Cardiac atrium fibroblast (primary cell): ENCODE data around the gene FMO4. TPM values are rescaled to one million over a fixed set of nuclear protein-coding genes. Genes with fewer than 3 reads are reported as not detected.

ENCODE experiments used
- total RNA-seq: library from RNA; depleted of rRNA; stranded (reverse); fragments of >200 nt; gene quantifications from 2 replicates; pipeline ENCODE4 v1.2.3, GENCODE V29; 2015

Gene FMO4
- 13.2 and 13.4 TPM in 2 replicates for total RNA-seq

GRCh38 chr1:171313835-171314320 lies at the start of gene FMO4:
TSS of gene FMO4 (plus strand) at chr1:171314183. CDS start at chr1:171319826, 5,643 bp downstream.

Other genes with a start within 250 kb of the FMO4 start
- 1.1 and 1.3 TPM in 2 replicates for gene FMO3, start 223.3 kb upstream of the FMO4 start, total RNA-seq
- gene FMO2, start 128.9 kb upstream of the FMO4 start, total RNA-seq, result 58.6 and 71.5 TPM in 2 replicates
- not detected in 2 replicates for gene FMO1, start 65.7 kb upstream of the FMO4 start, total RNA-seq
- 41.7 and 49.9 TPM in 2 replicates for gene PRRC2C, start 171.3 kb downstream of the FMO4 start, total RNA-seq